Measurements from ENCODE around the gene STK33. TPM values are rescaled to one million over a fixed set of nuclear protein-coding genes. Genes with fewer than 3 reads are reported as not detected.

STK33 gene
- total RNA-seq, 2 donors from 2014 or later = 16.4 to 23.0 TPM

DNA sequence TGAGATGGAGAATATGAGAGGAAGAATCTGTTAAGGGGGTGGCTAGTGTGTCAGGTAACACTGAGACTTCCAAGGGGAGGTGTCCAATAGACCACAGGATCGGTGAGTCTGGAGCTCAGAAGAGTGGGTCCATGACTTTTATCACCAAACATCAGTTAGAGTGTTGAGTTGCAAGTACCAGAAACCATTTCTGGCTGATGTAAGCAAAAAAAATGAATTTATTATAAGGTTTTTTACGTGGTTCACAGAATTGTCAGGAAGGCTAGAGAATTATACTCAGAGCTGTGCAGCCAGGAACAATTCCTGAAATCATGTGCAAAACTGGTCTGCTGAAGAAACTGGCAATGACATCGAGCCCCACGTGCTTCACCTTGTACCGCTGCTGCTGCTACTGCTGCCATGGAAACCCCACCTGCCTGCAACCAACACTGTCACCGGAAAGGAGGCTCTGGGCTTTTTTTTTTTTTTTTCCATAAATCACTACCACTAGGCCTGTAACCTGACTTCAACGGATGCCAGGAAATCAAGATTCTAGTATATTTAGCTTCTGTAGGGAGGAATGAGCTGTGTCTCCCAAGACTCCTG is 16.6 kb upstream of the STK33 start:
- DNase-seq (ENCODE audit: low spot score) = no peak
- Histone ChIP-seq H3K9me3 (no peaks in the 10 kb centered on the region), H3K36me3 (no peaks in the 10 kb centered on the region), H3K4me3 (no peak overlapping the region), H3K4me1 (no peaks in the 10 kb centered on the region), H3K27me3 (no peaks in the 10 kb centered on the region), H3K27ac (no peak overlapping the region)
- TF ChIP-seq, protein P1, sequence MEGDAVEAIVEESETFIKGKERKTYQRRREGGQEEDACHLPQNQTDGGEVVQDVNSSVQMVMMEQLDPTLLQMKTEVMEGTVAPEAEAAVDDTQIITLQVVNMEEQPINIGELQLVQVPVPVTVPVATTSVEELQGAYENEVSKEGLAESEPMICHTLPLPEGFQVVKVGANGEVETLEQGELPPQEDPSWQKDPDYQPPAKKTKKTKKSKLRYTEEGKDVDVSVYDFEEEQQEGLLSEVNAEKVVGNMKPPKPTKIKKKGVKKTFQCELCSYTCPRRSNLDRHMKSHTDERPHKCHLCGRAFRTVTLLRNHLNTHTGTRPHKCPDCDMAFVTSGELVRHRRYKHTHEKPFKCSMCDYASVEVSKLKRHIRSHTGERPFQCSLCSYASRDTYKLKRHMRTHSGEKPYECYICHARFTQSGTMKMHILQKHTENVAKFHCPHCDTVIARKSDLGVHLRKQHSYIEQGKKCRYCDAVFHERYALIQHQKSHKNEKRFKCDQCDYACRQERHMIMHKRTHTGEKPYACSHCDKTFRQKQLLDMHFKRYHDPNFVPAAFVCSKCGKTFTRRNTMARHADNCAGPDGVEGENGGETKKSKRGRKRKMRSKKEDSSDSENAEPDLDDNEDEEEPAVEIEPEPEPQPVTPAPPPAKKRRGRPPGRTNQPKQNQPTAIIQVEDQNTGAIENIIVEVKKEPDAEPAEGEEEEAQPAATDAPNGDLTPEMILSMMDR (IDR thresholded peaks at IDR 0.05) = no peak

DNA sequence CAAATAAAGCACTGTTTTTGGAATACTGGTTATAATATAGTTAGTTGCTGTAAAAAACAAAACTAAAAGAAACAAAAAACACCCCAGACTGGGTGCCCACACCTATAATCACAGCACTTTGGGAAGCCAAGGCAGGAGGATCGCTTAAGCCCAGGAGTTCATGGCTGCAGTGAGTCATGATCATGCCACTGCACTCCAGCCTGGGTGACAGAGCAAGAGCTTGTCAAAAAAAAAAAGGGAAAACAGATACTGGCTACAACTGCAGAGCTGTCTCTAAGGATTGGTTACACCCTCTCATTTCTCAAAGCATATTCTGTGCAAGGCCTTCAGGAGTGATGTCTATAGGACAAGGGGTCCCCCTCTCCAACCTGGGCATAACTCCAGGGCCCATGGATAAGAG is 14.6 kb upstream of the STK33 start:
- Histone ChIP-seq H3K27ac (no peak overlapping the region), H3K4me1 (no peaks in the 10 kb centered on the region), H3K36me3 (no peaks in the 10 kb centered on the region), H3K27me3 (no peaks in the 10 kb centered on the region), H3K9me3 (no peaks in the 10 kb centered on the region), H3K4me3 (no peak overlapping the region)
- TF ChIP-seq, protein P1 (IDR thresholded peaks at IDR 0.05) = no peak
- peak; percentile 34 for DNase-seq (ENCODE audit: low spot score)

DNA sequence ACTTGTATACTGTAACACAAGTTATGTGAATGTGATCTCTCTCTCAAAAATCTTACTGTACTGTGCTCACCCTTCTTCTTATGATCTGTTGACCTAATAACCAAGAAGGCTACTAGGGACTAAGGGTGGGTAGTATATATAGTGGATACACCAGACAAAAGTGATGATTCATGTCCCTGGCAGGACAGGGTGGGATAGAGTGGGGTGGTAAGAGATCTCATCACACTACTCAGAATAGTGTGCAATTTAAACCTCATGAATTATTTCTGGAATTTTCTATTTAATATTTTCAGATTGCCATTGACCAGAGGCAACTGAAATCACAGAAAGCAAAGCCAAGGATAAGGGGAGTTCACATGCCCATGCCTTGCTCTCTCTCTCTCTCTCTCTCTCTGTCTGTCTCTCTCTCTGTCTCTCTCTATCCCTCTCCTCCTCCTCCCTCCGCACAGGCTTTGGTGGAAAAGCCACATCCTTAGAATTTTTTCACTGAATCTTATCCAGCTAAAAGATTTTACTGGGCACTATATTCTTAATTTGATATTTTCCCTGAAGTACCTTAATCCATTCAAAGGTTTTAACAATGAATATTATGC is 12.0 kb upstream of the STK33 start:
- Histone ChIP-seq H3K9me3 (no peaks in the 10 kb centered on the region), H3K27ac (no peak overlapping the region), H3K4me3 (no peak overlapping the region), H3K27me3 (no peaks in the 10 kb centered on the region), H3K4me1 (no peaks in the 10 kb centered on the region), H3K36me3 (no peaks in the 10 kb centered on the region)
- TF ChIP-seq, protein P1 (IDR thresholded peaks at IDR 0.05) = no peak
- DNase-seq (ENCODE audit: low spot score) = no peak

DNA sequence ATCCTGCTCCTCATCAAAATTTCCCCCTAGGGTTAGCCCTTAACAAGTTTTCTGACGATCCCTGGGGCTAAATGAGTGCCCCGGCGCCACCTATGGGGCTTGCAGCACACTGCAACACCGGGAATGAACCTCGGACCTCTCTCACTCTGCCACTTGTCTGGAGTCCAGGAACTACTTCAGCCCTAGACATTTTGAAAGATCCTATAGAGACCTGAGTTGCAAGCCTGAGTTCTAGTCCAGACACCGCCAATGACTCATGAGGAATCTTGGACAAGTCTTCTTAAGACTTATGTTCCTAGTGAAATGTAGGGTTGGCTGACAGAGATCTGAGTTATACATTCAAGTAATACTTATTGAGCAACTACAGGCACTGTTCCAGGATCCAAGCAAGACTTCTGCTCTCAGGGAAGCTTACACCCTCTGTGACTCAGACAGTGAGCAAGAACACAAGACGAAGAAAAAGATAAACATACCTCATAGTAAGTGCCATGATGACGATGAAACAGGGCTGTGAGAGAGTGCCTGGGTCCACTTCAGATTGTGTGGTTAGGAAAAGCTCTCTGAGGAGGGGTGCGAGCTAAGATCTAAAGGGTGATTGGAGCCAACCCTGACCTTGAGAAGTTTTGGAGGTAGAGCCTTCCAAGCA is 10.2 kb upstream of the STK33 start:
- no peaks in the 10 kb centered on the region for H3K27me3 ChIP-seq
- H3K9me3 ChIP-seq = no peaks in the 10 kb centered on the region
- TF ChIP-seq, protein P1 (IDR thresholded peaks at IDR 0.05) = peak in 1 of 2 donors; percentile 73
- no peaks in the 10 kb centered on the region for H3K4me1 ChIP-seq
- DNase-seq (ENCODE audit: low spot score) = peak; percentile 73
- H3K27ac ChIP-seq = no peak overlapping the region
- H3K36me3 ChIP-seq = no peaks in the 10 kb centered on the region
- H3K4me3 ChIP-seq = no peak overlapping the region

DNA sequence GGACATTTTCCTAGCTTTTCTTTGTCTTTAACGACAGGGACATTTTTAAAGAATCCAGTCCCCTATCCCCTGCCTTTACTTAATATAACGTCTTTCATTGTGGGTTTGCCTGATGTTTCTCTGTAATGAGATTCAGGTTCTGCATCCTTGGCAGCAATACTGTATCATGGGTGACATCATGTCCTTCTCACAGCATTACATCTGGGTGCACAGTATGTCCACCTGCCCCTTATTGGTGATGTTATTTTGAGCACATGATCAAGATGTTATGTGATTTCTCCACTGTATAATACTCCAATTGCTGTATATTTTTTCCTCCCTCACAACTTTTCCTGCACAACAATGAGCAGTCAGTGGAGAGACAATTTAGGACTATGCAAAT is 9.7 kb upstream of the STK33 start:
- TF ChIP-seq, protein P1 (IDR thresholded peaks at IDR 0.05) = no peak
- no peaks in the 10 kb centered on the region for H3K4me1 ChIP-seq
- no peaks in the 10 kb centered on the region for H3K27me3 ChIP-seq
- H3K27ac ChIP-seq = no peak overlapping the region
- no peaks in the 10 kb centered on the region for H3K9me3 ChIP-seq
- DNase-seq (ENCODE audit: low spot score) = no peak
- H3K36me3 ChIP-seq = no peaks in the 10 kb centered on the region
- no peak overlapping the region for H3K4me3 ChIP-seq

Data from right atrium auricular region (tissue), 2 donors.